ENCODE results near the gene SMC1B. TPM values are rescaled to one million over a fixed set of nuclear protein-coding genes. Genes with fewer than 3 reads are reported as not detected.
"Not testable (repeated sequence)": the region's sequence is repeated elsewhere in the genome, so short reads cannot be mapped to it uniquely, and the experiment has no call there.

The SMC1B gene
- total and polyA plus RNA-seq, 4 donors = 0.01 to 0.04 TPM; not detected in 2

GRCh38 chr22:45296628-45297297 lies 116.6 kb downstream of the SMC1B start:
- Histone ChIP-seq H3K27me3 (ENCODE audit: control insufficient read depth in 3 of 3, insufficient read depth in 3 of 3, low read length in 2 of 3) (no peaks in the 10 kb centered on the region), H3K36me3 (ENCODE audit: control insufficient read depth in 4 of 4, insufficient read depth in 4 of 4, low read length in 4 of 4) (no peaks in the 10 kb centered on the region), H3K4me3 (no peak overlapping the region), H3K27ac (ENCODE audit: low read depth in 1 of 2, low read length in 1 of 2) (no peak overlapping the region), H3K9me3 (ENCODE audit: control insufficient read depth in 4 of 4, insufficient read depth in 3 of 4, low read length in 3 of 4) (no peaks in the 10 kb centered on the region), H3K9ac (ENCODE audit: insufficient read depth in 1 of 2, low read length in 2 of 2) (no peak overlapping the region), H3K4me1 (ENCODE audit: control insufficient read depth in 5 of 5, insufficient read depth in 5 of 5, low read length in 5 of 5) (no peaks in the 10 kb centered on the region)
- ATAC-seq (ENCODE audit: insufficient read depth, low FRiP score) (no peak), DNase-seq (no peak)
- TF ChIP-seq, protein P1, sequence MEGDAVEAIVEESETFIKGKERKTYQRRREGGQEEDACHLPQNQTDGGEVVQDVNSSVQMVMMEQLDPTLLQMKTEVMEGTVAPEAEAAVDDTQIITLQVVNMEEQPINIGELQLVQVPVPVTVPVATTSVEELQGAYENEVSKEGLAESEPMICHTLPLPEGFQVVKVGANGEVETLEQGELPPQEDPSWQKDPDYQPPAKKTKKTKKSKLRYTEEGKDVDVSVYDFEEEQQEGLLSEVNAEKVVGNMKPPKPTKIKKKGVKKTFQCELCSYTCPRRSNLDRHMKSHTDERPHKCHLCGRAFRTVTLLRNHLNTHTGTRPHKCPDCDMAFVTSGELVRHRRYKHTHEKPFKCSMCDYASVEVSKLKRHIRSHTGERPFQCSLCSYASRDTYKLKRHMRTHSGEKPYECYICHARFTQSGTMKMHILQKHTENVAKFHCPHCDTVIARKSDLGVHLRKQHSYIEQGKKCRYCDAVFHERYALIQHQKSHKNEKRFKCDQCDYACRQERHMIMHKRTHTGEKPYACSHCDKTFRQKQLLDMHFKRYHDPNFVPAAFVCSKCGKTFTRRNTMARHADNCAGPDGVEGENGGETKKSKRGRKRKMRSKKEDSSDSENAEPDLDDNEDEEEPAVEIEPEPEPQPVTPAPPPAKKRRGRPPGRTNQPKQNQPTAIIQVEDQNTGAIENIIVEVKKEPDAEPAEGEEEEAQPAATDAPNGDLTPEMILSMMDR (IDR thresholded peaks at IDR 0.05; ENCODE audit: control extremely low read depth, extremely low read depth) = no peak
- WGBS, 2 donors = 51 to 68% methylated on average over 13 of the region's 13 CpGs

GRCh38 chr22:45295492-45295891 lies 117.9 kb downstream of the SMC1B start:
- Histone ChIP-seq H3K9me3 (ENCODE audit: control insufficient read depth in 4 of 4, insufficient read depth in 3 of 4, low read length in 3 of 4) (no peaks in the 10 kb centered on the region), H3K36me3 (ENCODE audit: control insufficient read depth in 4 of 4, insufficient read depth in 4 of 4, low read length in 4 of 4) (no peaks in the 10 kb centered on the region), H3K4me1 (ENCODE audit: control insufficient read depth in 5 of 5, insufficient read depth in 5 of 5, low read length in 5 of 5) (peaks cover 0 to 3% (median 0%) of the 10 kb centered on the region in 5 donors), H3K9ac (ENCODE audit: insufficient read depth in 1 of 2, low read length in 2 of 2) (no peak overlapping the region), H3K4me3 (no peak overlapping the region), H3K27ac (ENCODE audit: low read depth in 1 of 2, low read length in 1 of 2) (no peak overlapping the region), H3K27me3 (ENCODE audit: control insufficient read depth in 3 of 3, insufficient read depth in 3 of 3, low read length in 2 of 3) (no peaks in the 10 kb centered on the region)
- WGBS, 2 donors = 88 to 92% methylated on average over 9 of the region's 9 CpGs
- TF ChIP-seq, protein P1 (IDR thresholded peaks at IDR 0.05; ENCODE audit: control extremely low read depth, extremely low read depth) = no peak
- ATAC-seq (ENCODE audit: insufficient read depth, low FRiP score) (no peak), DNase-seq (no peak)

DNA sequence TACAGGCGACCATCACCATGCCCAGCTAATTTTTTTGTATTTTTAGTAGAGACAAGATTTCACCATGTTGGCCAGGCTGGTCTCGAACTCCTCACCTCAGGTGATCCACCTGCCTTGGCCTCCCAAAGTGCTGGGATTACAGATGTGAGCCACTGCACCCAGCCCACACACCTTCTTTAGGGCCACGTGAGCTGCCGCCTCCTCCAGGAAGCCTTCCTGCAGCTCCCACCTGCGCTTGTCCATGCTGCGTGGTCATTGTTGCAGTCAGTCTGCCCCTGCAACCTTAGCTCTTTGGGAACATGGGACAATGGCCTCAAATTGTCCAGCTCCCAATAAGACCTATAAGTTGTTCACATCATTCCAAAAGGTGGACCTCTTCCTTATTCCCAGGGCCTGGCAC lies 118.4 kb downstream of the SMC1B start:
- H3K4me1 ChIP-seq (ENCODE audit: control insufficient read depth in 5 of 5, insufficient read depth in 5 of 5, low read length in 5 of 5); ATAC-seq (ENCODE audit: insufficient read depth, low FRiP score); H3K36me3 ChIP-seq (ENCODE audit: control insufficient read depth in 4 of 4, insufficient read depth in 4 of 4, low read length in 4 of 4); H3K9me3 ChIP-seq (ENCODE audit: control insufficient read depth in 4 of 4, insufficient read depth in 3 of 4, low read length in 3 of 4); DNase-seq; H3K4me3 ChIP-seq; H3K27me3 ChIP-seq (ENCODE audit: control insufficient read depth in 3 of 3, insufficient read depth in 3 of 3, low read length in 2 of 3); H3K9ac ChIP-seq (ENCODE audit: insufficient read depth in 1 of 2, low read length in 2 of 2); H3K27ac ChIP-seq (ENCODE audit: low read depth in 1 of 2, low read length in 1 of 2): not testable (repeated sequence)
- 92 to 96% methylated on average over 6 of the region's 6 CpGs for WGBS, 2 donors

Other genes with a start within 250 kb of the SMC1B start
- 10 to 100 TPM; 66.2 to 80.1 TPM for gene NUP50, start 249.7 kb downstream of the SMC1B start, total RNA-seq
- 10 to 100 TPM; 15.2 to 27.6 TPM for gene NUP50, start 249.7 kb downstream of the SMC1B start, polyA plus RNA-seq
- gene KIAA0930, start 172.7 kb downstream of the SMC1B start, total RNA-seq = 10 to 100 TPM; 25.9 to 67.3 TPM
- 10 to 100 TPM; 57.3 to 57.4 TPM for gene KIAA0930, start 172.7 kb downstream of the SMC1B start, polyA plus RNA-seq
- gene UPK3A, start 128.7 kb downstream of the SMC1B start, total RNA-seq = not detected
- under 1 TPM; 0.30 to 0.55 TPM for gene UPK3A, start 128.7 kb downstream of the SMC1B start, polyA plus RNA-seq
- gene FAM118A, start 103.7 kb downstream of the SMC1B start, total RNA-seq = 10 to 100 TPM; 14.6 to 42.3 TPM
- gene FAM118A, start 103.7 kb downstream of the SMC1B start, polyA plus RNA-seq = 10 to 100 TPM; 12.0 to 71.8 TPM
- gene RIBC2, start 94 bp upstream of the SMC1B start, total RNA-seq = 1 to 10 TPM; 7.0 to 8.1 TPM
- 1 to 10 TPM; 2.8 to 4.4 TPM for gene RIBC2, start 94 bp upstream of the SMC1B start, polyA plus RNA-seq
- 100 to 1,000 TPM; 350 to 357 TPM for gene FBLN1, start 89.3 kb upstream of the SMC1B start, total RNA-seq
- 100 to 1,000 TPM in 1 of 2 donors, 10 to 100 TPM in 1; 82.7 to 116 TPM for gene FBLN1, start 89.3 kb upstream of the SMC1B start, polyA plus RNA-seq

Data from lung (tissue), 12 donors.